Neuronal stem cell (in vitro differentiated cells): Measurements from ENCODE around the gene BAIAP2.

Experiments used
- DNase-seq: peaks from one replicate; pipeline ENCODE4 v3.0.0-alpha.2; 2013; ENCODE audit warnings: low spot score
- H2AFZ ChIP-seq: one replicate; pipeline ENCODE4 v1.6.1; 2013; ENCODE audit warnings: mild to moderate bottlenecking, low read length, inconsistent platforms
- H2AK5ac ChIP-seq: 2 replicates; pipeline ENCODE4 v1.6.1; 2013; ENCODE audit warnings: low read depth, mild to moderate bottlenecking, inconsistent platforms, low read length, moderate library complexity, mixed read lengths
- H2BK120ac ChIP-seq: 2 replicates; pipeline ENCODE4 v1.6.1; 2013; ENCODE audit warnings: low read depth, mild to moderate bottlenecking, inconsistent platforms, low read length, moderate library complexity, mixed read lengths
- H2BK12ac ChIP-seq: one replicate; pipeline ENCODE4 v1.6.1; 2013; ENCODE audit warnings: low read length, inconsistent platforms
- H2BK15ac ChIP-seq: 2 replicates; pipeline ENCODE4 v1.6.1; 2013; ENCODE audit warnings: mild to moderate bottlenecking, low read length, inconsistent platforms, mixed read lengths
- H2BK5ac ChIP-seq: one replicate; pipeline ENCODE4 v1.6.1; 2013; ENCODE audit warnings: inconsistent platforms, mild to moderate bottlenecking, low read length, moderate library complexity
- H3K14ac ChIP-seq: one replicate; pipeline ENCODE4 v1.6.1; 2013; ENCODE audit warnings: low read length, inconsistent platforms
- H3K18ac ChIP-seq: 2 replicates; pipeline ENCODE4 v1.6.1; 2013; ENCODE audit warnings: low read length, inconsistent platforms
- H3K23ac ChIP-seq: 2 replicates; pipeline ENCODE4 v1.6.1; 2013; ENCODE audit warnings: low read depth, mild to moderate bottlenecking, mixed read lengths, low read length, inconsistent platforms; ENCODE audit not compliant: poor library complexity
- H3K27ac ChIP-seq: replicated peaks from 3 replicates; pipeline ENCODE4 v1.5.1; 2013; ENCODE audit warnings: low read length, inconsistent platforms
- H3K27me3 ChIP-seq, 3 experiments: 2 replicates each; pipeline ENCODE4 v1.6.1; 2013; ENCODE audit warnings: low read length in 3 of 3, mild to moderate bottlenecking in 2 of 3, inconsistent platforms in 1 of 3, low read depth in 1 of 3, mixed read lengths in 1 of 3, moderate library complexity in 1 of 3; ENCODE audit not compliant: control insufficient read depth in 3 of 3, insufficient read depth in 3 of 3
- H3K36me3 ChIP-seq, 2 donors: replicated peaks in 1 of 2; 2 replicates each; pipeline ENCODE4 v1.6.1; 2013; ENCODE audit warnings: low read length in 2 of 2; ENCODE audit not compliant: control insufficient read depth in 2 of 2, insufficient read depth in 2 of 2
- H3K4ac ChIP-seq: 2 replicates; pipeline ENCODE4 v1.6.1; 2013; ENCODE audit warnings: inconsistent platforms, mild to moderate bottlenecking, low read length, moderate library complexity
- H3K4me1 ChIP-seq, 2 donors: 1 replicate in 1 of 2; 2 replicates in 1 of 2; pipeline ENCODE4 v1.6.1; 2013; ENCODE audit warnings: low read length in 2 of 2, low read depth in 1 of 2; ENCODE audit not compliant: control insufficient read depth in 2 of 2, insufficient read depth in 1 of 2
- H3K4me2 ChIP-seq: one replicate; pipeline ENCODE4 v1.6.1; 2013; ENCODE audit warnings: mild to moderate bottlenecking, low read length, inconsistent platforms; ENCODE audit not compliant: insufficient read depth, poor library complexity, severe bottlenecking
- H3K4me3 ChIP-seq, 2 donors: 2 replicates each; pipeline ENCODE4 v1.5.1; 2013; ENCODE audit warnings: low read length in 2 of 2, mild to moderate bottlenecking in 2 of 2, inconsistent platforms in 1 of 2, moderate library complexity in 1 of 2
- H3K79me1 ChIP-seq: one replicate; pipeline ENCODE4 v1.6.1; 2013; ENCODE audit warnings: low read depth, mild to moderate bottlenecking, inconsistent platforms, low read length, moderate library complexity
- H3K9ac ChIP-seq: one replicate; pipeline ENCODE4 v1.6.1; 2013; ENCODE audit warnings: mild to moderate bottlenecking, low read depth, low read length, inconsistent platforms; ENCODE audit not compliant: poor library complexity
- H3K9me3 ChIP-seq, 2 donors: replicated peaks in 1 of 2; 2 replicates each; pipeline versions ENCODE3 to v1.6.1; 2013; ENCODE audit warnings: low read length in 2 of 2, mild to moderate bottlenecking in 2 of 2, inconsistent platforms in 1 of 2, low read depth in 1 of 2, mixed read lengths in 1 of 2, moderate library complexity in 1 of 2; ENCODE audit not compliant: control insufficient read depth in 2 of 2, insufficient read depth in 1 of 2
- H4K8ac ChIP-seq: one replicate; pipeline ENCODE4 v1.6.1; 2013; ENCODE audit warnings: low read depth, mild to moderate bottlenecking, inconsistent platforms, low read length, moderate library complexity
- H4K91ac ChIP-seq: one replicate; pipeline ENCODE4 v1.6.1; 2013; ENCODE audit warnings: low read length, low read depth, mild to moderate bottlenecking, inconsistent platforms; ENCODE audit not compliant: poor library complexity
- WGBS, 2 donors: extraction: QIAGEN DNeasy Blood & Tissue Kit; methylation state at CpG; one replicate each; pipeline ENCODE4 v1.1.7; 2013; ENCODE audit warnings: missing lambda C conversion rate in 2 of 2, mixed read lengths in 1 of 2; ENCODE audit not compliant: insufficient read length in 2 of 2, insufficient replicate concordance in 1 of 2; ENCODE audit errors: extremely low coverage in 2 of 2; 5-methylcytosine and 5-hydroxymethylcytosine counted together

Gene BAIAP2

DNA sequence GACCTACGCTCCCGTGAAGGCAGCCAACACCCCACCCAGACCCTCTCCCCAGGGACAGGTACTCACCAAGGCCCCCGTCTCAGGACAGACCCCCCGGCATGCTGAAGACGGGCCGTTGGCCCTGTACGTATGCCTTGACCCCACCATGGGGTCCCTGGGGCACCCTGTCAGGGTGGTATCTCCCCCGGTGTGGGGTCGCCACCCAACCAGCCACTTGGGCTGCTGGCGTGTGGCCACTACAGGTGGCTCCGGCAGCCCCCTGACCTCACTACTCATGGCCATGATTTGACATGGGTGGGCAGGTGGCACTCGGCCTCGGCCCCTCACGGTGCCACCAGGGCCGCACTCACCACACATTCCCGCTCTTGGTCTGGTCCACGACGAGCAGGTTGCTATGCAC, 89.4 kb downstream of the BAIAP2 start:
- Histone ChIP-seq H4K91ac (no peak overlapping the region), H3K27me3 (peaks cover 0 to 23% (median 0%) of the 10 kb centered on the region in 3 experiments), H3K79me1 (peaks cover 5% of the 10 kb centered on the region), H3K9ac (no peak overlapping the region), H3K36me3 (no peaks in the 10 kb centered on the region), H3K4me2 (no peak overlapping the region), H3K9me3 (no peaks in the 10 kb centered on the region), H3K18ac (no peak overlapping the region), H2AFZ (no peak overlapping the region), H2AK5ac (no peak overlapping the region), H3K23ac (peak overlapping the region; percentile 73), H2BK15ac (no peak overlapping the region), H3K4me3 (no peak overlapping the region), H3K4ac (no peak overlapping the region), H4K8ac (no peak overlapping the region), H3K27ac (no peak overlapping the region), H3K14ac (no peak overlapping the region), H3K4me1 (peaks cover 4 to 11% of the 10 kb centered on the region in 2 donors), H2BK120ac (no peak overlapping the region), H2BK5ac (no peak overlapping the region), H2BK12ac (no peak overlapping the region)
- no CpG with 5 or more reads among the region's 18 CpGs for WGBS, 2 donors
- DNase-seq: no peak

- Histone ChIP-seq H2BK120ac (no peak overlapping the region), H3K9me3 (no peaks in the 10 kb centered on the region), H3K27ac (no peak overlapping the region), H3K36me3 (no peaks in the 10 kb centered on the region), H3K4me1 (peaks cover 16 to 23% of the 10 kb centered on the region in 2 donors), H3K79me1 (peaks cover 5% of the 10 kb centered on the region), H3K9ac (no peak overlapping the region), H3K18ac (no peak overlapping the region), H3K4me3 (no peak overlapping the region), H2BK12ac (no peak overlapping the region), H4K8ac (no peak overlapping the region), H4K91ac (no peak overlapping the region), H3K4ac (no peak overlapping the region), H3K27me3 (peaks cover 0 to 23% (median 0%) of the 10 kb centered on the region in 3 experiments), H3K14ac (peak overlapping the region; percentile 21), H2AFZ (no peak overlapping the region), H2AK5ac (peak overlapping the region; percentile 46), H2BK15ac (no peak overlapping the region), H3K4me2 (no peak overlapping the region), H2BK5ac (peak overlapping the region; percentile 39), H3K23ac (no peak overlapping the region)
- no peak for DNase-seq
- WGBS, 2 donors: no CpG with 5 or more reads among the region's 14 CpGs
These were observed 90.7 kb downstream of the BAIAP2 start for GRCh38 chr17:81125573-81126081.

GRCh38 chr17:81126281-81127132, 91.6 kb downstream of the BAIAP2 start:
- Histone ChIP-seq H2BK5ac (no peak overlapping the region), H3K9me3 (no peaks in the 10 kb centered on the region), H2BK15ac (peak overlapping the region; percentile 37), H3K18ac (peak overlapping the region; percentile 80), H3K27ac (no peak overlapping the region), H3K23ac (peak overlapping the region; percentile 65), H2BK12ac (peak overlapping the region; percentile 94), H3K14ac (peak overlapping the region; percentile 82), H3K4me1 (peaks cover 23 to 31% of the 10 kb centered on the region in 2 donors), H3K4ac (peak overlapping the region; percentile 97), H4K91ac (no peak overlapping the region), H3K9ac (peak overlapping the region; percentile 21), H4K8ac (peak overlapping the region; percentile 17), H3K79me1 (peaks cover 5% of the 10 kb centered on the region), H2BK120ac (no peak overlapping the region), H3K27me3 (peaks cover 0 to 18% (median 0%) of the 10 kb centered on the region in 3 experiments), H3K36me3 (no peaks in the 10 kb centered on the region), H3K4me2 (no peak overlapping the region), H2AFZ (no peak overlapping the region), H3K4me3 (no peak overlapping the region), H2AK5ac (peak overlapping the region; percentile 92)
- WGBS, 2 donors: no CpG with 5 or more reads among the region's 34 CpGs
- DNase-seq: no peak

DNA sequence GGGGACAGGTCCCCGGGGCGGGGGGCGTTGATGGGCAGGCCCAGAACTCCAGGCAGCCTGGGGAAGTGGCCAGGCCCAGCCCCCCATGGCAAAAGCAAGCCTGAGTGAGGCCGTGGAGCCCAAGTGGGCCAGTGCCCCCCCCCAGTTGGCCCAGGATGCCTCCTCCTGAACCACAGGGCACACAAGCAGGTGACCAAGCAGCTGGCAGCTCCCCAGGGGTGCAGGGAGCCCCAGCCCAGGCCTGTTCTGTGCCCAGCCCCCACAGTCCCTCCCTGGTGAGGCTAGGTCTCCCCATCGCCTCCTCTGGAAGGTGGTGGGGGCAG, 92.1 kb downstream of the BAIAP2 start:
- Histone ChIP-seq H2AFZ (no peak overlapping the region), H2BK12ac (no peak overlapping the region), H4K91ac (no peak overlapping the region), H2BK5ac (no peak overlapping the region), H3K14ac (no peak overlapping the region), H3K9ac (peak overlapping the region; percentile 21), H2BK15ac (peak overlapping the region; percentile 81), H3K4me1 (peaks cover 27 to 33% of the 10 kb centered on the region in 2 donors), H3K18ac (peak overlapping the region; percentile 87), H3K4me2 (no peak overlapping the region), H3K23ac (peak overlapping the region; percentile 80), H3K27me3 (peaks cover 0 to 13% (median 0%) of the 10 kb centered on the region in 3 experiments), H3K9me3 (no peaks in the 10 kb centered on the region), H2AK5ac (peak overlapping the region; percentile 99), H3K79me1 (peaks cover 8% of the 10 kb centered on the region), H4K8ac (no peak overlapping the region), H3K36me3 (no peaks in the 10 kb centered on the region), H2BK120ac (peak overlapping the region; percentile 99), H3K27ac (no peak overlapping the region), H3K4ac (no peak overlapping the region), H3K4me3 (no peak overlapping the region)
- WGBS, 2 donors: no CpG with 5 or more reads among the region's 5 CpGs
- no peak for DNase-seq
